HEK293 (cell line): Measurements from ENCODE around the gene TEAD2.

Source experiments
- ZNF324 ChIP-seq: fragments of 450-650 bp; formaldehyde crosslinking; IDR thresholded peaks from 2 replicates; pipeline ENCODE4 v1.5.1; 2016; ENCODE audit warnings: missing biosample characterization, missing genetic modification characterization
- TF ChIP-seq, protein P1 (sequence below): fragments of 450-650 bp; formaldehyde crosslinking; IDR thresholded peaks from 2 replicates; pipeline ENCODE4 v1.5.1; 2016; ENCODE audit warnings: missing biosample characterization, missing genetic modification characterization

The TEAD2 gene

DNA sequence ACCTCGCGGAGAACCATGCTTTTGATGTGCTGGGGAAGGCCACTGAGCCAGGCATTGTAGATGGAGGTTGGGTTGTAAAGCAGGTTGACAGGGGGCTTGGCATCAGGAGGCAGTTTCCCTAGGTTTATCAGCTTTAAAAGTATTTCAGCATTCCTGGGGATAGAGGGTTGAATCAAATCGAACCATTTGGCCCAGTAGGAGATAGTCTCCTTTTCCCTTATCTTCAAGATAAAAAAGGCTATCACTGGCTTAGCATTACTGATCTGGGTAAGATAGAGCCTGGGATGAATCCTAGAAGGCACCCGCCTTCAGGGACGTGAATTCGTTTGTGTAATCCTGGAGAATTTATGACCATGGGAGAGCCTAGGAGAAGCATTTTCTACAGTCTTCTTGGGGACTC, 67.8 kb downstream of the TEAD2 start (continued):
- TF ChIP-seq, protein P1, sequence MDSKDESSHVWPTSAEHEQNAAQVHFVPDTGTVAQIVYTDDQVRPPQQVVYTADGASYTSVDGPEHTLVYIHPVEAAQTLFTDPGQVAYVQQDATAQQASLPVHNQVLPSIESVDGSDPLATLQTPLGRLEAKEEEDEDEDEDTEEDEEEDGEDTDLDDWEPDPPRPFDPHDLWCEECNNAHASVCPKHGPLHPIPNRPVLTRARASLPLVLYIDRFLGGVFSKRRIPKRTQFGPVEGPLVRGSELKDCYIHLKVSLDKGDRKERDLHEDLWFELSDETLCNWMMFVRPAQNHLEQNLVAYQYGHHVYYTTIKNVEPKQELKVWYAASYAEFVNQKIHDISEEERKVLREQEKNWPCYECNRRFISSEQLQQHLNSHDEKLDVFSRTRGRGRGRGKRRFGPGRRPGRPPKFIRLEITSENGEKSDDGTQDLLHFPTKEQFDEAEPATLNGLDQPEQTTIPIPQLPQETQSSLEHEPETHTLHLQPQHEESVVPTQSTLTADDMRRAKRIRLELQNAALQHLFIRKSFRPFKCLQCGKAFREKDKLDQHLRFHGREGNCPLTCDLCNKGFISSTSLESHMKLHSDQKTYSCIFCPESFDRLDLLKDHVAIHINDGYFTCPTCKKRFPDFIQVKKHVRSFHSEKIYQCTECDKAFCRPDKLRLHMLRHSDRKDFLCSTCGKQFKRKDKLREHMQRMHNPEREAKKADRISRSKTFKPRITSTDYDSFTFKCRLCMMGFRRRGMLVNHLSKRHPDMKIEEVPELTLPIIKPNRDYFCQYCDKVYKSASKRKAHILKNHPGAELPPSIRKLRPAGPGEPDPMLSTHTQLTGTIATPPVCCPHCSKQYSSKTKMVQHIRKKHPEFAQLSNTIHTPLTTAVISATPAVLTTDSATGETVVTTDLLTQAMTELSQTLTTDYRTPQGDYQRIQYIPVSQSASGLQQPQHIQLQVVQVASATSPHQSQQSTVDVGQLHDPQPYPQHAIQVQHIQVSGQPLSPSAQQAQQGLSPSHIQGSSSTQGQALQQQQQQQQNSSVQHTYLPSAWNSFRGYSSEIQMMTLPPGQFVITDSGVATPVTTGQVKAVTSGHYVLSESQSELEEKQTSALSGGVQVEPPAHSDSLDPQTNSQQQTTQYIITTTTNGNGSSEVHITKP (tag by site-specific recombination) = no peak
- TF ChIP-seq ZNF324 (tag by site-specific recombination) = no peak
